ENCODE data around the gene PDZD8. TPM values are rescaled to one million over a fixed set of nuclear protein-coding genes. Genes with fewer than 3 reads are reported as not detected.
A peak's percentile ranks its signal among the peaks of the same experiment; 100 is the strongest.

Gene PDZD8
- total and polyA plus RNA-seq, 8 donors, result 4.6 to 55.9 (median 39.9) TPM

DNA sequence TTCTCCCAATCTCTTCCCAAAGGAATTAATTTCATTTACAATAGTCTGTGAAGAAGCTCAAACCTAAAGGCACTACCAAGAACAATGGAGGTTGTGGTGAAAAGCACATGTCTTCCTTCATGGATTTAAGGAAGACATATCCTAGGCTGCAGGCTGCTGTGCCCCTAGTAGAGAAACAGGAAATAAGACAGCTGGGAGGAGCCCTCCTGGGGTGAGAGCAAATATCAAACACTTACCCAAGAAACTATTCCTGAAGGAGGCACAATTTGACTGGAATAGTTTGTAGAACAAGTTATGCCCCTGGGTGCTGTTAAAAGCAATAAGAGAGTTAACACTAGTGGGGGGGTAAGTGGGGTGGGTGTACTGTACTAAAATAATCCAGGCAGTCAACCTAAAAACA lies 30.1 kb downstream of the PDZD8 start:
- DNase-seq (no peak), FAIRE-seq (no peak), ATAC-seq (peak in 3 of 4 donors; percentile 7 to 48 (median 26))
- H3K36me3 ChIP-seq, result no peaks in the 10 kb centered on the region
- peaks cover 0 to 28% (median 6%) of the 10 kb centered on the region in 3 donors for H3K4me1 ChIP-seq
- no peak overlapping the region for H3K27ac ChIP-seq
- TF ChIP-seq, protein P1, sequence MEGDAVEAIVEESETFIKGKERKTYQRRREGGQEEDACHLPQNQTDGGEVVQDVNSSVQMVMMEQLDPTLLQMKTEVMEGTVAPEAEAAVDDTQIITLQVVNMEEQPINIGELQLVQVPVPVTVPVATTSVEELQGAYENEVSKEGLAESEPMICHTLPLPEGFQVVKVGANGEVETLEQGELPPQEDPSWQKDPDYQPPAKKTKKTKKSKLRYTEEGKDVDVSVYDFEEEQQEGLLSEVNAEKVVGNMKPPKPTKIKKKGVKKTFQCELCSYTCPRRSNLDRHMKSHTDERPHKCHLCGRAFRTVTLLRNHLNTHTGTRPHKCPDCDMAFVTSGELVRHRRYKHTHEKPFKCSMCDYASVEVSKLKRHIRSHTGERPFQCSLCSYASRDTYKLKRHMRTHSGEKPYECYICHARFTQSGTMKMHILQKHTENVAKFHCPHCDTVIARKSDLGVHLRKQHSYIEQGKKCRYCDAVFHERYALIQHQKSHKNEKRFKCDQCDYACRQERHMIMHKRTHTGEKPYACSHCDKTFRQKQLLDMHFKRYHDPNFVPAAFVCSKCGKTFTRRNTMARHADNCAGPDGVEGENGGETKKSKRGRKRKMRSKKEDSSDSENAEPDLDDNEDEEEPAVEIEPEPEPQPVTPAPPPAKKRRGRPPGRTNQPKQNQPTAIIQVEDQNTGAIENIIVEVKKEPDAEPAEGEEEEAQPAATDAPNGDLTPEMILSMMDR (IDR thresholded peaks at IDR 0.05), result no peak
- H3K4me3 ChIP-seq, result no peak overlapping the region
- intact Hi-C loops (cut with DNase I), result no loop called here
- H3K27me3 ChIP-seq, result no peaks in the 10 kb centered on the region
- no peaks in the 10 kb centered on the region for H3K9me3 ChIP-seq

DNA sequence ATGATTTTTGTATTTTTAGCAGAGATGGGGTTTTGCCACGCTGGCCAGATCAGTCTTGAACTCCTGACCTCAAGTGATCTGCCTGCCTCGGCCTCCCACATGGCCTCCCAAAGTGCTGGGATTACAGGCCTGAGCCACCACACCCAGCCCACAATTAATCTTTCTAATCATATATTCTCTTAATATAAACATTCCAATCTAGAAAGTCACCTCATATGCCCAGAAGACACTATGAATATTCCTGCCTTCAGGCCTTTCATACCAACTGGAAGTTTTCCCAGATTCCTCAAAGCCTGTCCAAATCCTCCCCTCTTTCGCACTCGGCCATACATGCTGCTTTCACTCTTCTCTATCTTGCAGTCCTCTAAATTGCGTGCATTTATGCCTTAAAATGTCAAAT lies 32.6 kb downstream of the PDZD8 start:
- H3K27me3 ChIP-seq, result no peaks in the 10 kb centered on the region
- TF ChIP-seq, protein P1 (IDR thresholded peaks at IDR 0.05), result no peak
- FAIRE-seq, result no peak
- ATAC-seq, result no peak
- no peak overlapping the region for H3K27ac ChIP-seq
- no peak for DNase-seq
- WGBS, 2 donors, result 77 to 82% methylated on average over 5 of the region's 5 CpGs
- no peaks in the 10 kb centered on the region for H3K36me3 ChIP-seq
- H3K9me3 ChIP-seq, result no peaks in the 10 kb centered on the region
- peaks cover 5 to 26% (median 6%) of the 10 kb centered on the region in 3 donors for H3K4me1 ChIP-seq
- H3K4me3 ChIP-seq, result no peak overlapping the region
- intact Hi-C loops (cut with DNase I), result no loop called here

DNA sequence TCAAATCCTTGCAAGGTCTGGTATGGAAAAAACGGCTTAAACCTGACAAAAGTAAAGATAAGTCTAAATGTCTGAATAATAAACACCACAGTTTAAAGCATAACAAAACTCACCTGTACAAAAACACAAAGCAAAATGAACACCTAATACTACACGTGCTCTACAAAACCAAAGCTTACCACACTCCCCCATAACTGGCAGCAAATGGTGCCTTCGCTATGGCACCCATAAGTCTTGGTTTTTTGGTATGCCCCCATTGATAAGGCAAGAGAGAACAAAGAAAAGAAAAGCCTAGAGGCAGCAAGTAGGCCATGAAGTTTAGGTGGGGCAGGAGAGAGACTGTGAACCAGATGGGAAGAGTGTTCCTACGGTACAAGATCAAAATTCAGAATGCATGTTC lies 34.2 kb downstream of the PDZD8 start:
- DNase-seq (no peak), FAIRE-seq (no peak), ATAC-seq (no peak)
- Histone ChIP-seq H3K9me3 (no peaks in the 10 kb centered on the region), H3K4me3 (no peak overlapping the region), H3K27ac (no peak overlapping the region), H3K27me3 (no peaks in the 10 kb centered on the region), H3K4me1 (peaks cover 5 to 24% (median 6%) of the 10 kb centered on the region in 3 donors), H3K36me3 (no peaks in the 10 kb centered on the region)
- TF ChIP-seq, protein P1 (IDR thresholded peaks at IDR 0.05), result no peak
- 89 to 95% methylated on average over 4 of the region's 4 CpGs for WGBS, 2 donors
- intact Hi-C loops (cut with DNase I), result no loop called here

DNA sequence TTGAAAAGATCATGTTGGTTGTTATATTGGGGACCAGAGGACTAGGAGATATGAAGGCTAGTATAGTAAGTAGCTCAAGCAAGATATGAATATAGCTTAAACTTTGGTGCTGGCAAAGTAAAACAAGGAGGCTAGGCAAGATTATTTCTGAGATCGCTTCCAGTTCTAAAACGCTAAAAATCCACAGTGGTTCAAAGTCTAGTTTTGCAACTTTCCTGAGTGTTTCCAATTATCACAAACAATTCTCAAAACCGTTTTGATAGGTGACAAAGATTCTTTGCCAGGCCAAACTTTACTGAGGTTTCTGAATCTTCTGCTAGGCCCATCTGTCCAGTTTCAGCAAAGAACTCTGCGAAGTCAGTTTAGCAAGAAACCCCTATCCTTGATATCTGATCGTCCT lies 35.3 kb downstream of the PDZD8 start:
- TF ChIP-seq, protein P1 (IDR thresholded peaks at IDR 0.05), result no peak
- no peak overlapping the region for H3K4me3 ChIP-seq
- H3K9me3 ChIP-seq, result no peaks in the 10 kb centered on the region
- DNase-seq (no peak), ATAC-seq (no peak), FAIRE-seq (no peak)
- H3K27ac ChIP-seq, result no peak overlapping the region
- WGBS, 2 donors, result 79 to 82% methylated on average over 5 of the region's 5 CpGs
- H3K27me3 ChIP-seq, result no peaks in the 10 kb centered on the region
- no peaks in the 10 kb centered on the region for H3K36me3 ChIP-seq
- intact Hi-C loops (cut with DNase I), result no loop called here
- H3K4me1 ChIP-seq, result peaks cover 0 to 13% (median 5%) of the 10 kb centered on the region in 3 donors

DNA sequence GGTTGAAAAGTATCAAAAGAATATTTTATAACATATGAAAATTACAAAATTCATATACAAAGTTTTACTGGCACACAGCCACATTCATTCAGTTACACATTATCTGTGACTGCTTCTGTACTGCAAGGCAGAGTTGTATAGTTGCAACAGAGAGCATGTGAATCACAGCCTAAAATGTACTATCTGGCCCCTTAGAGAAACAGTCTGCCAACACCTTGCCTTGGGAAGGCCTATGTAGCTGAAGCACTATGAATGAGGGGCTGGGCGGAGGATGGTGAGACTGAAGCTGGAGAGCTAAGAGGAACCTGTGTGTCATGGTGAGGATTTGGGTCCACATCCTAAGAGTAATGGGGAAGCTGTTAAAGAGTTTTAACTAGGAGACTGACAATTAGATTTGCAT lies 35.7 kb downstream of the PDZD8 start:
- ATAC-seq, result peak in 3 of 4 donors; percentile 32 to 54 (median 39)
- intact Hi-C loops (cut with DNase I), result no loop called here

More for the DNA sequence above, 35.7 kb downstream of the PDZD8 start:
- TF ChIP-seq, protein P1 (IDR thresholded peaks at IDR 0.05), result no peak
- Histone ChIP-seq H3K4me3 (no peak overlapping the region), H3K36me3 (no peaks in the 10 kb centered on the region), H3K9me3 (no peaks in the 10 kb centered on the region), H3K4me1 (peaks cover 0 to 11% (median 5%) of the 10 kb centered on the region in 3 donors), H3K27ac (no peak overlapping the region), H3K27me3 (no peaks in the 10 kb centered on the region)
- 97 to 99% methylated on average over 1 of the region's 1 CpG for WGBS, 2 donors
- DNase-seq, result no peak
- FAIRE-seq, result no peak

All from pancreas (tissue), 10 donors.